K562 (cell line): ENCODE measurements around the gene CSNK1A1. TPM values are rescaled to one million over a fixed set of nuclear protein-coding genes. Genes with fewer than 3 reads are reported as not detected.

Source experiments
- CBX8 ChIP-seq: fragments of 200-600 bp; sonication (generic); IDR thresholded peaks from 2 replicates; pipeline ENCODE4 v1.6.1; 2012; ENCODE audit warnings: borderline replicate concordance, mixed run types, low read depth, mild to moderate bottlenecking, moderate library complexity, mixed read lengths, low read length, control low read depth, inconsistent platforms; ENCODE audit not compliant: poor library complexity, severe bottlenecking; ENCODE audit errors: extremely low read depth
- CC2D1A ChIP-seq: fragments of 450-650 bp; IDR thresholded peaks from 2 replicates; pipeline ENCODE4 v1.6.1; 2017; ENCODE audit warnings: mild to moderate bottlenecking
- CXXC5 ChIP-seq: fragments of 250-450 bp; sonication (Bioruptor Pico); IDR thresholded peaks from 2 replicates; pipeline ENCODE4 v1.8.0; 2022; ENCODE audit warnings: inconsistent platforms, mild to moderate bottlenecking, moderate library complexity
- HDAC1 ChIP-seq, 2 experiments: fragments of 450-650 bp; IDR thresholded peaks; 2 replicates each; pipeline ENCODE4 v1.6.1; 2016 to 2017; ENCODE audit warnings: inconsistent platforms in 1 of 2, mild to moderate bottlenecking in 1 of 2, moderate library complexity in 1 of 2
- HEY1 ChIP-seq: fragments of 250-450 bp; sonication (Bioruptor Pico); IDR thresholded peaks from 2 replicates; pipeline ENCODE4 v1.5.0; 2020; ENCODE audit warnings: mild to moderate bottlenecking, moderate library complexity, borderline replicate concordance
- MEIS2 ChIP-seq: fragments of 450-650 bp; IDR thresholded peaks from 2 replicates; pipeline ENCODE4 v1.6.1; 2014; ENCODE audit warnings: mild to moderate bottlenecking; ENCODE audit not compliant: partially characterized antibody
- MTA2 ChIP-seq: fragments of 450-650 bp; IDR thresholded peaks from 2 replicates; pipeline ENCODE4 v1.6.1; 2016; ENCODE audit warnings: low read depth
- NUFIP1 ChIP-seq: fragments of 450-650 bp; IDR thresholded peaks from 2 replicates; pipeline ENCODE4 v1.6.1; 2018; ENCODE audit not compliant: partially characterized antibody
- PURB ChIP-seq: sonication (generic); formaldehyde crosslinking; IDR thresholded peaks from 2 replicates; pipeline ENCODE4 v1.9.0; 2021; ENCODE audit warnings: low read depth, mild to moderate bottlenecking, missing genetic modification reagents
- RBM25 ChIP-seq: fragments of 200-400 bp; formaldehyde crosslinking; IDR thresholded peaks from 2 replicates; pipeline ENCODE4 v1.6.1; 2018; ENCODE audit warnings: low read length, low read depth, moderate library complexity; ENCODE audit not compliant: severe bottlenecking
- SAP30 ChIP-seq: fragments of 200-600 bp; sonication (generic); IDR thresholded peaks from 2 replicates; pipeline ENCODE4 v1.6.1; 2012; ENCODE audit warnings: borderline replicate concordance, low read depth, mild to moderate bottlenecking, moderate library complexity, low read length, control low read depth, inconsistent platforms; ENCODE audit not compliant: insufficient read depth, poor library complexity, severe bottlenecking
- SMARCA4 ChIP-seq: fragments of 450-650 bp; IDR thresholded peaks from 2 replicates; pipeline ENCODE4 v1.6.1; 2016
- SMARCC2 ChIP-seq: fragments of 450-650 bp; IDR thresholded peaks from 2 replicates; pipeline ENCODE4 v1.6.1; 2017; ENCODE audit warnings: antibody characterized with exemption, moderate library complexity, mild to moderate bottlenecking, low read depth
- SNIP1 ChIP-seq: fragments of 450-650 bp; IDR thresholded peaks from 2 replicates; pipeline ENCODE4 v1.7.1; 2017; ENCODE audit warnings: low read depth, mild to moderate bottlenecking
- SRSF9 ChIP-seq: fragments of 200-400 bp; formaldehyde crosslinking; IDR thresholded peaks from 2 replicates; pipeline ENCODE4 v1.6.1; 2017; ENCODE audit warnings: low read depth, low read length, borderline replicate concordance
- TCF15 ChIP-seq: fragments of 250-450 bp; sonication (Bioruptor Pico); IDR thresholded peaks from 2 replicates; pipeline ENCODE4 v1.8.0; 2022; ENCODE audit warnings: moderate library complexity, mild to moderate bottlenecking, inconsistent platforms
- TCF7 ChIP-seq: sonication (generic); IDR thresholded peaks from 2 replicates; pipeline ENCODE4 v1.6.1; 2016; ENCODE audit warnings: antibody characterized with exemption, borderline replicate concordance
- TRIM24 ChIP-seq, 2 experiments: fragments of 450-650 bp; IDR thresholded peaks; 2 replicates each; pipeline ENCODE4 v1.6.1; 2016
- ZC3H11A ChIP-seq: IDR thresholded peaks from 2 replicates; pipeline ENCODE4 v1.6.1; 2012; ENCODE audit warnings: low read depth, low read length, improper control_type of control experiment
- ZC3H8 ChIP-seq: fragments of 450-650 bp; IDR thresholded peaks from 2 replicates; pipeline ENCODE4 v1.6.1; 2017
- ZNF140 ChIP-seq: fragments of 250-450 bp; sonication (Bioruptor Pico); IDR thresholded peaks from 2 replicates; pipeline ENCODE4 v1.8.0; 2021; ENCODE audit warnings: moderate library complexity, mild to moderate bottlenecking, inconsistent platforms
- ZNF174 ChIP-seq: fragments of 250-450 bp; sonication (Bioruptor Pico); IDR thresholded peaks from 2 replicates; pipeline ENCODE4 v1.4.0; 2020; ENCODE audit warnings: mild to moderate bottlenecking
- ZNF212 ChIP-seq: fragments of 450-650 bp; formaldehyde crosslinking; IDR thresholded peaks from 2 replicates; pipeline ENCODE4 v1.4.0; 2020; ENCODE audit warnings: mild to moderate bottlenecking
- ZNF551 ChIP-seq: fragments of 250-450 bp; sonication (Bioruptor Pico); IDR thresholded peaks from 2 replicates; pipeline ENCODE4 v1.5.0; 2021; ENCODE audit warnings: mild to moderate bottlenecking, moderate library complexity
- ZNF57 ChIP-seq: fragments of 450-650 bp; formaldehyde crosslinking; IDR thresholded peaks from 2 replicates; pipeline ENCODE4 v1.4.0; 2020; ENCODE audit warnings: mild to moderate bottlenecking, moderate library complexity
- polyA plus RNA-seq, 8 experiments: library from polyadenylated mRNA; depleted of rRNA in 4 of 8; stranded (reverse) in 5 of 8; unstranded in 3 of 8; fragments of >200 nt; fragmentation: Nextera tagmentation in 2 of 8; fragmentation: Illumina TruSeq in 1 of 8; extraction: Ambion mirVana in 2 of 8; extraction: Trizol in 1 of 8; gene quantifications; 2 replicates each; pipeline versions ENCODE4 v1.2.1 to v1.2.3, GENCODE V29; 2011 to 2014; ENCODE audit warnings: inconsistent platforms in 1 of 8, missing spikeins in 1 of 8
- total RNA-seq, 7 experiments: library from RNA; depleted of rRNA in 6 of 7; stranded (reverse); fragments of >200 nt in 6 of 7; fragmentation: Illumina TruSeq in 2 of 7; extraction: Trizol in 2 of 7; gene quantifications; 2 replicates each; pipeline versions ENCODE4 v1.2.1 to v1.2.3, GENCODE V29; 2011 to 2021; ENCODE audit warnings: low replicate concordance in 1 of 7
- TF ChIP-seq, protein P1 (sequence below), 2 experiments: IDR thresholded peaks; 2 replicates each; pipeline ENCODE4 v1.6.1; 2011; ENCODE audit warnings: borderline replicate concordance in 1 of 2, control low read depth in 1 of 2, low read depth in 1 of 2, low read length in 1 of 2, mild to moderate bottlenecking in 1 of 2, mixed read lengths in 1 of 2, moderate library complexity in 1 of 2; ENCODE audit not compliant: insufficient read depth in 1 of 2, insufficient read length in 1 of 2, poor library complexity in 1 of 2, severe bottlenecking in 1 of 2; ENCODE audit errors: extremely low read depth in 1 of 2
- TF ChIP-seq, protein P2 (sequence below): fragments of 450-650 bp; formaldehyde crosslinking; IDR thresholded peaks from 2 replicates; pipeline ENCODE4 v1.4.0; 2022; ENCODE audit warnings: missing genetic modification characterization

Gene CSNK1A1
- total and polyA plus RNA-seq, 9 of the 15 experiments (the other 6 are each of a cell fraction or from before 2014, with no cell fraction given): 49.1 to 196 (median 154) TPM

- TF ChIP-seq SAP30: no peak
- TF ChIP-seq MEIS2: peak; percentile 44
- TF ChIP-seq CBX8: no peak
- no peak for TF ChIP-seq TCF7
- no peak for TF ChIP-seq NUFIP1
- TF ChIP-seq TCF15 (CRISPR knock-in tag): no peak
- peak; percentile 76; the same call in 1 of the 2 replicates for TF ChIP-seq CC2D1A
- no peak for TF ChIP-seq HEY1
- TF ChIP-seq MTA2: 0 out of 2 replicates have a peak, but pooled peaks have one; percentile 24
- no peak for TF ChIP-seq SRSF9
- no peak for TF ChIP-seq TRIM24 (IDR thresholded peaks at IDR 0.05)
- no peak for TF ChIP-seq PURB (CRISPR knock-in tag)
- TF ChIP-seq ZC3H11A: 0 out of 2 replicates have a peak, but pooled peaks have one; percentile 20
- TF ChIP-seq HDAC1 (IDR thresholded peaks at IDR 0.05): 0 out of 4 replicates have a peak, but pooled peaks of 1 of the 2 experiments have one; percentile 27
- no peak for TF ChIP-seq ZNF551 (CRISPR knock-in tag)
- no peak for TF ChIP-seq ZNF140 (CRISPR knock-in tag)
- TF ChIP-seq RBM25: no peak
- TF ChIP-seq CXXC5 (CRISPR knock-in tag): no peak; the same call in 1 of the 2 replicates
- TF ChIP-seq ZNF174 (CRISPR knock-in tag): no peak
- TF ChIP-seq SMARCC2: no peak
- TF ChIP-seq, protein P1, sequence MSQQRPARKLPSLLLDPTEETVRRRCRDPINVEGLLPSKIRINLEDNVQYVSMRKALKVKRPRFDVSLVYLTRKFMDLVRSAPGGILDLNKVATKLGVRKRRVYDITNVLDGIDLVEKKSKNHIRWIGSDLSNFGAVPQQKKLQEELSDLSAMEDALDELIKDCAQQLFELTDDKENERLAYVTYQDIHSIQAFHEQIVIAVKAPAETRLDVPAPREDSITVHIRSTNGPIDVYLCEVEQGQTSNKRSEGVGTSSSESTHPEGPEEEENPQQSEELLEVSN (IDR thresholded peaks at IDR 0.05; ENCODE audit: borderline replicate concordance in 1 of 2, extremely low read depth in 1 of 2, insufficient read depth in 1 of 2, insufficient read length in 1 of 2, low read depth in 1 of 2, low read length in 1 of 2, poor library complexity in 1 of 2, severe bottlenecking in 1 of 2): no peak
- TF ChIP-seq ZC3H8: no peak
- no peak for TF ChIP-seq ZNF212 (CRISPR knock-in tag)
- no peak for TF ChIP-seq SNIP1
- TF ChIP-seq ZNF57: no peak
- peak; percentile 55; the same call in 1 of the 2 replicates for TF ChIP-seq SMARCA4
- TF ChIP-seq, protein P2, sequence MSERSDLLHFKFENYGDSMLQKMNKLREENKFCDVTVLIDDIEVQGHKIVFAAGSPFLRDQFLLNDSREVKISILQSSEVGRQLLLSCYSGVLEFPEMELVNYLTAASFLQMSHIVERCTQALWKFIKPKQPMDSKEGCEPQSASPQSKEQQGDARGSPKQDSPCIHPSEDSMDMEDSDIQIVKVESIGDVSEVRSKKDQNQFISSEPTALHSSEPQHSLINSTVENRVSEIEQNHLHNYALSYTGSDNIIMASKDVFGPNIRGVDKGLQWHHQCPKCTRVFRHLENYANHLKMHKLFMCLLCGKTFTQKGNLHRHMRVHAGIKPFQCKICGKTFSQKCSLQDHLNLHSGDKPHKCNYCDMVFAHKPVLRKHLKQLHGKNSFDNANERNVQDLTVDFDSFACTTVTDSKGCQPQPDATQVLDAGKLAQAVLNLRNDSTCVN (CRISPR knock-in tag): no peak
Observed at GRCh38 chr5:149448831-149449714, 102.2 kb downstream of the CSNK1A1 start (continued).
